WTC11 (cell line): Measurements from ENCODE around the gene ZNF407. TPM values are rescaled to one million over a fixed set of nuclear protein-coding genes. Genes with fewer than 3 reads are reported as not detected.

ENCODE experiments used
- ATAC-seq: fragments of 200-7000 bp; cut with Tn5 transposase; 2 replicates; pipeline ENCODE4 v1.10.0; 2021; ENCODE audit warnings: mild to moderate bottlenecking, moderate library complexity
- CTCF ChIA-PET: fragments of 300-600 bp; sonication (Branson Sonifier 250); formaldehyde crosslinking; loops from one replicate; lab custom pipeline; 2021; ENCODE audit warnings: antibody characterized with exemption; lab: Charles Lee
- POLR2A ChIA-PET: fragments of 350-600 bp; sonication (Branson Sonifier 250); formaldehyde crosslinking; loops from one replicate; lab custom pipeline; 2021; ENCODE audit warnings: antibody characterized with exemption; lab: Charles Lee
- DNase-seq: peaks from one replicate; pipeline ENCODE4 v3.0.0; 2021; ENCODE audit warnings: low spot score
- H3K27ac Mint-ChIP-seq: 2 replicates; pipeline ENCODE4 v1.8.0; 2021; ENCODE audit warnings: mixed read lengths
- H3K27me3 Mint-ChIP-seq: 2 replicates; pipeline ENCODE4 v1.8.0; 2021; ENCODE audit warnings: low read depth, mild to moderate bottlenecking, moderate library complexity, mixed read lengths
- H3K36me3 Mint-ChIP-seq: 2 replicates; pipeline ENCODE4 v1.8.0; 2021; ENCODE audit warnings: mixed read lengths
- H3K4me1 Mint-ChIP-seq: 2 replicates; pipeline ENCODE4 v1.8.0; 2022; ENCODE audit warnings: mixed read lengths
- H3K4me3 Mint-ChIP-seq: 2 replicates; pipeline ENCODE4 v1.8.0; 2021; ENCODE audit warnings: mild to moderate bottlenecking, moderate library complexity, mixed read lengths
- H3K9me3 Mint-ChIP-seq: 2 replicates; pipeline ENCODE4 v1.8.0; 2021; ENCODE audit warnings: mixed read lengths
- CBFB ChIP-seq: sonication (generic); formaldehyde crosslinking; IDR thresholded peaks from 2 replicates; pipeline ENCODE4 v1.8.1; 2022; ENCODE audit warnings: mild to moderate bottlenecking, low read depth, missing genetic modification reagents
- CREB1 ChIP-seq: sonication (generic); formaldehyde crosslinking; IDR thresholded peaks from 2 replicates; pipeline ENCODE4 v1.8.0; 2023; ENCODE audit warnings: mild to moderate bottlenecking, missing genetic modification reagents
- E2F5 ChIP-seq: sonication (generic); formaldehyde crosslinking; IDR thresholded peaks from 2 replicates; pipeline ENCODE4 v1.8.1; 2022; ENCODE audit warnings: mild to moderate bottlenecking, moderate library complexity, missing genetic modification reagents
- EMX1 ChIP-seq: fragments of 250-450 bp; sonication (Bioruptor Pico); IDR thresholded peaks from 2 replicates; pipeline ENCODE4 v1.8.0; 2021; ENCODE audit warnings: mild to moderate bottlenecking
- ETV6 ChIP-seq: sonication (generic); formaldehyde crosslinking; IDR thresholded peaks from 2 replicates; pipeline ENCODE4 v1.8.1; 2022; ENCODE audit warnings: mild to moderate bottlenecking, missing genetic modification reagents
- FOXP4 ChIP-seq: sonication (generic); formaldehyde crosslinking; IDR thresholded peaks from 2 replicates; pipeline ENCODE4 v1.8.0; 2022; ENCODE audit warnings: mild to moderate bottlenecking, missing genetic modification reagents
- GABPB1 ChIP-seq: sonication (generic); formaldehyde crosslinking; IDR thresholded peaks from 2 replicates; pipeline ENCODE4 v1.8.1; 2023; ENCODE audit warnings: mild to moderate bottlenecking, missing genetic modification reagents
- HMGXB4 ChIP-seq: sonication (generic); formaldehyde crosslinking; IDR thresholded peaks from 2 replicates; pipeline ENCODE4 v1.8.1; 2023; ENCODE audit warnings: mild to moderate bottlenecking, moderate library complexity, missing genetic modification reagents
- IRF2 ChIP-seq: sonication (generic); formaldehyde crosslinking; IDR thresholded peaks from 2 replicates; pipeline ENCODE4 v1.8.0; 2022; ENCODE audit warnings: low read depth, missing genetic modification reagents, borderline replicate concordance
- NR3C1 ChIP-seq: sonication (generic); formaldehyde crosslinking; conservative IDR thresholded peaks from 2 replicates; pipeline ENCODE4 v1.8.1; 2023; ENCODE audit warnings: low read depth, mild to moderate bottlenecking, missing genetic modification reagents
- RELA ChIP-seq: sonication (generic); formaldehyde crosslinking; IDR thresholded peaks from 2 replicates; pipeline ENCODE4 v1.8.1; 2022; ENCODE audit warnings: missing genetic modification reagents, mild to moderate bottlenecking, borderline replicate concordance
- SMAD4 ChIP-seq: sonication (generic); formaldehyde crosslinking; IDR thresholded peaks from 2 replicates; pipeline ENCODE4 v1.8.0; 2022; ENCODE audit warnings: mild to moderate bottlenecking, missing genetic modification reagents
- SP1 ChIP-seq: sonication (generic); formaldehyde crosslinking; conservative IDR thresholded peaks from 2 replicates; pipeline ENCODE4 v1.8.1; 2022; ENCODE audit warnings: missing genetic modification reagents
- TEAD1 ChIP-seq: sonication (generic); formaldehyde crosslinking; IDR thresholded peaks from 2 replicates; pipeline ENCODE4 v1.8.0; 2022; ENCODE audit warnings: mild to moderate bottlenecking, missing genetic modification reagents
- ZBTB43 ChIP-seq: sonication (generic); formaldehyde crosslinking; IDR thresholded peaks from 2 replicates; pipeline ENCODE4 v1.8.1; 2023; ENCODE audit warnings: mild to moderate bottlenecking, missing genetic modification reagents
- ZMAT4 ChIP-seq: fragments of 250-450 bp; sonication (Bioruptor Pico); IDR thresholded peaks from 2 replicates; pipeline ENCODE4 v1.9.0; 2021; ENCODE audit warnings: mild to moderate bottlenecking
- ZNF263 ChIP-seq: sonication (generic); formaldehyde crosslinking; IDR thresholded peaks from 2 replicates; pipeline ENCODE4 v1.8.1; 2022; ENCODE audit warnings: low read depth, mild to moderate bottlenecking, moderate library complexity, missing genetic modification reagents
- ZNF532 ChIP-seq: fragments of 250-450 bp; sonication (Bioruptor Pico); IDR thresholded peaks from 2 replicates; pipeline ENCODE4 v1.9.0; 2021; ENCODE audit warnings: mild to moderate bottlenecking, borderline replicate concordance
- total RNA-seq: library from RNA; stranded (reverse); gene quantifications from 3 replicates; pipeline ENCODE4 v1.2.3, GENCODE V29; 2021
- TF ChIP-seq, protein P1 (sequence below): sonication (generic); formaldehyde crosslinking; IDR thresholded peaks from 2 replicates; pipeline ENCODE4 v1.8.0; 2023; ENCODE audit warnings: missing genetic modification reagents, mild to moderate bottlenecking, borderline replicate concordance

ZNF407 gene
- total RNA-seq, 1 experiment from 2014 or later = 6.5 TPM

DNA sequence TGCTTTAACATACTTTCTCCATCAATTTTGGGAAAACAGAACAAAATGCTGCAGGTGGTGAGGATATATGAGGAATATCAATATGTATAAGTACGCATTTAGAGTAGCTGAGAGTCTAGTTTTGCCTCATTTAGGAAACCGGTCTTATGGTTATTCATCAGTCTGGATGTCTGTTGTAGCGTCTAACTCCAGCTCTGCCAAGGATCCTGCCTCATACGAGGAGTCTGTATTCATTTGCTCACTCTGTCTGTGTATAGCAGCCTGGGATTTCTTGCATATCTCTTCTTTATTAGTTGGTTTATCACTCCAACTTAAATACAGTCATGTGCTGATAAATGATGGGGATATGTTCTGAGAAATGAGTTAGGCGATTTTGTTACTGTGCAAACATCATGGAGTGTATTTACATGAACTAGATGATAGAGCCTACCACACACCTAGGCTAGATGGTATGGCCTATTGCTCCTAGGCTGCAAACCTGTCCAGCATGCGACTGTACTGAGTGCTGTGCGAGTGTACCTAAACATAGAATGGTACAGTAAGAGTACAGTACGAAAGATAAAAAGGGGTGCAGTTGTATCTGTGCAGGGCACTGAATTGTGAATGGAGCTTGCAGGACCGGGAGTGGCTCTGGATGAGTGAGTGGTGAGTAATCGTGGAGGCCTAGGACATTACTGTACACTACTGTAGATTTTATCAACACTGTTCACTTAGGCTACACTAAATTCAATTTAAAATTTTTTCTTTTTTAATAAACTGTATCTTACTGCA, 148.1 kb downstream of the ZNF407 start:
- Mint-ChIP-seq H3K4me3 (no peak overlapping the region), H3K36me3 (no peaks in the 10 kb centered on the region), H3K4me1 (peaks cover 3% of the 10 kb centered on the region; the same call in 1 of the 2 replicates), H3K9me3 (no peaks in the 10 kb centered on the region), H3K27ac (no peak overlapping the region), H3K27me3 (no peaks in the 10 kb centered on the region)
- ChIA-PET CTCF (no interaction called here), POLR2A (no interaction called here)
- ATAC-seq (no peak), DNase-seq (no peak)
- TF ChIP-seq IRF2 (no peak), TEAD1 (no peak), ETV6 (no peak), ZNF263 (CRISPR knock-in tag) (no peak), CREB1 (CRISPR knock-in tag) (no peak), SP1 (CRISPR knock-in tag) (no peak), CBFB (no peak), ZBTB43 (no peak), SMAD4 (no peak), RELA (CRISPR knock-in tag) (no peak), EMX1 (CRISPR knock-in tag) (no peak), ZMAT4 (no peak)
- TF ChIP-seq, protein P1, sequence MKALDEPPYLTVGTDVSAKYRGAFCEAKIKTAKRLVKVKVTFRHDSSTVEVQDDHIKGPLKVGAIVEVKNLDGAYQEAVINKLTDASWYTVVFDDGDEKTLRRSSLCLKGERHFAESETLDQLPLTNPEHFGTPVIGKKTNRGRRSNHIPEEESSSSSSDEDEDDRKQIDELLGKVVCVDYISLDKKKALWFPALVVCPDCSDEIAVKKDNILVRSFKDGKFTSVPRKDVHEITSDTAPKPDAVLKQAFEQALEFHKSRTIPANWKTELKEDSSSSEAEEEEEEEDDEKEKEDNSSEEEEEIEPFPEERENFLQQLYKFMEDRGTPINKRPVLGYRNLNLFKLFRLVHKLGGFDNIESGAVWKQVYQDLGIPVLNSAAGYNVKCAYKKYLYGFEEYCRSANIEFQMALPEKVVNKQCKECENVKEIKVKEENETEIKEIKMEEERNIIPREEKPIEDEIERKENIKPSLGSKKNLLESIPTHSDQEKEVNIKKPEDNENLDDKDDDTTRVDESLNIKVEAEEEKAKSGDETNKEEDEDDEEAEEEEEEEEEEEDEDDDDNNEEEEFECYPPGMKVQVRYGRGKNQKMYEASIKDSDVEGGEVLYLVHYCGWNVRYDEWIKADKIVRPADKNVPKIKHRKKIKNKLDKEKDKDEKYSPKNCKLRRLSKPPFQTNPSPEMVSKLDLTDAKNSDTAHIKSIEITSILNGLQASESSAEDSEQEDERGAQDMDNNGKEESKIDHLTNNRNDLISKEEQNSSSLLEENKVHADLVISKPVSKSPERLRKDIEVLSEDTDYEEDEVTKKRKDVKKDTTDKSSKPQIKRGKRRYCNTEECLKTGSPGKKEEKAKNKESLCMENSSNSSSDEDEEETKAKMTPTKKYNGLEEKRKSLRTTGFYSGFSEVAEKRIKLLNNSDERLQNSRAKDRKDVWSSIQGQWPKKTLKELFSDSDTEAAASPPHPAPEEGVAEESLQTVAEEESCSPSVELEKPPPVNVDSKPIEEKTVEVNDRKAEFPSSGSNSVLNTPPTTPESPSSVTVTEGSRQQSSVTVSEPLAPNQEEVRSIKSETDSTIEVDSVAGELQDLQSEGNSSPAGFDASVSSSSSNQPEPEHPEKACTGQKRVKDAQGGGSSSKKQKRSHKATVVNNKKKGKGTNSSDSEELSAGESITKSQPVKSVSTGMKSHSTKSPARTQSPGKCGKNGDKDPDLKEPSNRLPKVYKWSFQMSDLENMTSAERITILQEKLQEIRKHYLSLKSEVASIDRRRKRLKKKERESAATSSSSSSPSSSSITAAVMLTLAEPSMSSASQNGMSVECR = no peak

- H3K4me1 Mint-ChIP-seq = peaks cover 3% of the 10 kb centered on the region; the same call in 1 of the 2 replicates
- no peak overlapping the region for H3K27ac Mint-ChIP-seq
- ChIA-PET CTCF (no interaction called here), POLR2A (no interaction called here)
- no peak overlapping the region for H3K4me3 Mint-ChIP-seq
- DNase-seq (no peak), ATAC-seq (no peak; the same call in 1 of the 2 replicates)
- H3K9me3 Mint-ChIP-seq = peaks cover 8% of the 10 kb centered on the region
- H3K27me3 Mint-ChIP-seq = no peaks in the 10 kb centered on the region
- 0 out of 2 replicates have a peak, but pooled peaks cover 8% of the 10 kb centered on the region for H3K36me3 Mint-ChIP-seq
- TF ChIP-seq GABPB1 (CRISPR knock-in tag) (no peak), FOXP4 (no peak), HMGXB4 (CRISPR knock-in tag) (no peak), ZNF532 (CRISPR knock-in tag) (no peak), SMAD4 (no peak), E2F5 (no peak), NR3C1 (CRISPR knock-in tag) (no peak)
Measured at GRCh38 chr18:74748809-74749208, 151.1 kb downstream of the ZNF407 start.
